Erythroblast (primary cell): ENCODE measurements around the gene HTRA2.

ENCODE experiments used
- GATA1 ChIP-seq: IDR thresholded peaks from 2 replicates; pipeline ENCODE4 v1.6.1; 2011; ENCODE audit warnings: low read depth, mild to moderate bottlenecking, control low read depth, low read length, moderate library complexity
- POLR2A ChIP-seq: IDR thresholded peaks from 2 replicates; pipeline ENCODE4 v1.6.1; 2011; ENCODE audit warnings: mild to moderate bottlenecking, low read length

GRCh38 chr2:74576211-74576862, 46.6 kb downstream of the HTRA2 start:
- no peak for TF ChIP-seq POLR2A
- TF ChIP-seq GATA1, result no peak
